H9 (cell line): ENCODE measurements around the gene PRMT2. TPM values are rescaled to one million over a fixed set of nuclear protein-coding genes. Genes with fewer than 3 reads are reported as not detected.

Experiments
- DNase-seq: peaks from one replicate; pipeline ENCODE4 v3.0.0-alpha.2; 2017
- H2AFZ ChIP-seq: one replicate; pipeline ENCODE4 v1.6.1; 2013; ENCODE audit warnings: mild to moderate bottlenecking, low read length, control low read depth, moderate library complexity
- H2AK5ac ChIP-seq: 2 replicates; pipeline ENCODE4 v1.6.1; 2013; ENCODE audit warnings: low read length, control low read depth, mixed read lengths; ENCODE audit not compliant: insufficient read length
- H2BK120ac ChIP-seq: one replicate; pipeline ENCODE4 v1.6.1; 2013; ENCODE audit warnings: low read depth, mild to moderate bottlenecking, low read length, control low read depth, inconsistent platforms; ENCODE audit not compliant: poor library complexity, severe bottlenecking
- H2BK12ac ChIP-seq: 2 replicates; pipeline ENCODE4 v1.6.1; 2013; ENCODE audit warnings: low read length, control low read depth, mixed read lengths, low read depth; ENCODE audit not compliant: insufficient read length
- H2BK15ac ChIP-seq: 2 replicates; pipeline ENCODE4 v1.6.1; 2013; ENCODE audit warnings: low read depth, low read length, control low read depth
- H2BK20ac ChIP-seq: one replicate; pipeline ENCODE4 v1.6.1; 2013; ENCODE audit warnings: low read depth, mild to moderate bottlenecking, low read length, control low read depth, inconsistent platforms; ENCODE audit not compliant: poor library complexity, severe bottlenecking
- H2BK5ac ChIP-seq: 2 replicates; pipeline ENCODE4 v1.6.1; 2013; ENCODE audit warnings: low read length, control low read depth, mixed read lengths; ENCODE audit not compliant: insufficient read length
- H3K14ac ChIP-seq: 2 replicates; pipeline ENCODE4 v1.6.1; 2013; ENCODE audit warnings: low read length, control low read depth; ENCODE audit not compliant: insufficient read depth
- H3K18ac ChIP-seq: 2 replicates; pipeline ENCODE4 v1.6.1; 2013; ENCODE audit warnings: low read depth, mild to moderate bottlenecking, mixed read lengths, low read length, control low read depth; ENCODE audit not compliant: insufficient read length
- H3K23ac ChIP-seq: 2 replicates; pipeline ENCODE4 v1.6.1; 2013; ENCODE audit warnings: low read length, control low read depth, mixed read lengths, low read depth; ENCODE audit not compliant: insufficient read length
- H3K23me2 ChIP-seq: 2 replicates; pipeline ENCODE4 v1.6.1; 2013; ENCODE audit warnings: low read depth, mild to moderate bottlenecking, mixed read lengths, low read length, control low read depth; ENCODE audit not compliant: insufficient read length, poor library complexity, severe bottlenecking
- H3K27ac ChIP-seq: 2 replicates; pipeline ENCODE4 v1.5.1; 2013; ENCODE audit warnings: low read length, control low read depth, mixed read lengths, low read depth; ENCODE audit not compliant: insufficient read length
- H3K27me3 ChIP-seq: 2 replicates; pipeline ENCODE4 v1.6.1; 2013; ENCODE audit warnings: low read length, control low read depth, inconsistent platforms; ENCODE audit not compliant: insufficient read depth
- H3K4ac ChIP-seq: 2 replicates; pipeline ENCODE4 v1.6.1; 2013; ENCODE audit warnings: low read depth, mild to moderate bottlenecking, control low read depth, inconsistent platforms, low read length, moderate library complexity
- H3K4me1 ChIP-seq: 2 replicates; pipeline ENCODE4 v1.6.1; 2013; ENCODE audit warnings: low read length, control low read depth, inconsistent platforms; ENCODE audit not compliant: insufficient read depth
- H3K4me2 ChIP-seq: 2 replicates; pipeline ENCODE4 v1.6.1; 2013; ENCODE audit warnings: low read length, control low read depth, mixed read lengths; ENCODE audit not compliant: insufficient read length, insufficient read depth
- H3K56ac ChIP-seq: 2 replicates; pipeline ENCODE4 v1.6.1; 2013; ENCODE audit warnings: low read depth, mild to moderate bottlenecking, mixed read lengths, low read length, control low read depth; ENCODE audit not compliant: insufficient read length
- H3K79me1 ChIP-seq: 2 replicates; pipeline ENCODE4 v1.6.1; 2013; ENCODE audit warnings: low read depth, mild to moderate bottlenecking, moderate library complexity, low read length, control low read depth, inconsistent platforms; ENCODE audit not compliant: insufficient read depth, poor library complexity, severe bottlenecking
- H3K79me2 ChIP-seq: 2 replicates; pipeline ENCODE4 v1.6.1; 2013; ENCODE audit warnings: low read length, control low read depth, inconsistent platforms; ENCODE audit not compliant: insufficient read depth
- H3K9ac ChIP-seq: 2 replicates; pipeline ENCODE4 v1.6.1; 2013; ENCODE audit warnings: low read length, control low read depth, mixed read lengths; ENCODE audit not compliant: insufficient read length; ENCODE audit errors: extremely low read depth
- H3K9me3 ChIP-seq: one replicate; pipeline ENCODE4 v1.6.1; 2013; ENCODE audit warnings: low read depth, low read length, inconsistent platforms; ENCODE audit not compliant: control insufficient read depth
- H3T11ph ChIP-seq: one replicate; pipeline ENCODE4 v1.6.1; 2013; ENCODE audit warnings: mild to moderate bottlenecking, low read length, control low read depth, inconsistent platforms
- H4K20me1 ChIP-seq: one replicate; pipeline ENCODE4 v1.6.1; 2013; ENCODE audit not compliant: control insufficient read depth, insufficient read length, insufficient read depth
- H4K5ac ChIP-seq: 2 replicates; pipeline ENCODE4 v1.6.1; 2013; ENCODE audit warnings: low read depth, mild to moderate bottlenecking, mixed read lengths, low read length, control low read depth; ENCODE audit not compliant: insufficient read length
- H4K8ac ChIP-seq: replicated peaks from 2 replicates; pipeline ENCODE4 v1.6.1; 2013; ENCODE audit warnings: low read length, control low read depth, mixed read lengths, low read depth; ENCODE audit not compliant: insufficient read length
- H4K91ac ChIP-seq: 2 replicates; pipeline ENCODE4 v1.6.1; 2013; ENCODE audit warnings: low read depth, mild to moderate bottlenecking, moderate library complexity, mixed read lengths, low read length, control low read depth; ENCODE audit not compliant: insufficient read length
- H3K27ac Mint-ChIP-seq, 3 experiments: 2 replicates in 2 of 3; 3 replicates in 1 of 3; pipeline ENCODE4 v1.8.0; 2020 to 2021; ENCODE audit warnings: mixed read lengths in 3 of 3, mild to moderate bottlenecking in 1 of 3, moderate library complexity in 1 of 3
- H3K27me3 Mint-ChIP-seq: 2 replicates; pipeline ENCODE4 v1.8.0; 2021; ENCODE audit warnings: low read depth, mild to moderate bottlenecking, moderate library complexity, mixed read lengths
- H3K36me3 Mint-ChIP-seq, 3 experiments: 2 replicates in 2 of 3; 3 replicates in 1 of 3; pipeline ENCODE4 v1.8.0; 2020 to 2021; ENCODE audit warnings: low read depth in 3 of 3, mixed read lengths in 3 of 3; ENCODE audit not compliant: insufficient read depth in 1 of 3
- H3K4me1 Mint-ChIP-seq, 2 experiments: 2 replicates each; pipeline ENCODE4 v1.8.0; 2020; ENCODE audit warnings: mixed read lengths in 2 of 2
- H3K4me3 Mint-ChIP-seq, 2 experiments: 2 replicates in 1 of 2; 3 replicates in 1 of 2; pipeline ENCODE4 v1.8.0; 2020 to 2021; ENCODE audit warnings: mild to moderate bottlenecking in 2 of 2, mixed read lengths in 2 of 2, moderate library complexity in 1 of 2
- H3K9me3 Mint-ChIP-seq, 2 experiments: 2 replicates in 1 of 2; 3 replicates in 1 of 2; pipeline ENCODE4 v1.8.0; 2020; ENCODE audit warnings: mild to moderate bottlenecking in 2 of 2, mixed read lengths in 2 of 2, moderate library complexity in 1 of 2
- WGBS: extraction: QIAGEN DNeasy Blood & Tissue Kit; methylation state at CpG from one replicate; pipeline ENCODE4 v1.1.7; 2013; ENCODE audit warnings: missing lambda C conversion rate, low lambda C conversion rate, mixed read lengths; ENCODE audit not compliant: insufficient read length; ENCODE audit errors: extremely low coverage; 5-methylcytosine and 5-hydroxymethylcytosine counted together
- total RNA-seq: library from RNA; stranded (reverse); gene quantifications from 2 replicates; pipeline ENCODE4 v1.2.1, GENCODE V29; 2021
- TF ChIP-seq, protein P1 (sequence below): fragments of 200-600 bp; sonication (generic); conservative IDR thresholded peaks from 3 replicates; pipeline ENCODE4 v1.8.0; 2021; ENCODE audit warnings: antibody characterized with exemption, mild to moderate bottlenecking

The PRMT2 gene
- total RNA-seq, 1 experiment from 2014 or later = 53.7 TPM

DNA sequence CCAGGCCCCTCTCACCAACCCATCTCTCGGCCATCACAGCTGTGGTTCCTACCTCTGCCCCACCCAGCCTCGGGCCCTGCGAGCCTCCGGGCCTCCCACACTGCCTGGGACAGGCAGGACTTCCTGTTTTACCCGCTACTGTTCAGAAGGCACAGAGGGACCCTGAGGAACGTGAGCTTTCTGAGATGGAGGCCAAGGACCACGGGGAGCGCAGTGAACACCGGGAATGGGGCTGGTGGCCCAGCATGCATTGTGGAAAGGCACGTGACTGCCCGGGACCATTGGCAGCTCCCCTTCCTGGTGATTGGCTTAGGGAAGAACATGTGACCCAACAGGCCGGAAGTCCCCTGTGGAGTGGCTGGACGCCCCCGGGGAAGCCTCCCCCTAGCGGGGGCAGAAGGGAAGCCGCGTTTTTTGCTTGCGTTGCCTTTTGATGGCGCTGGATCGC is 37.6 kb upstream of the PRMT2 start:
- no peak overlapping the region for H3K18ac ChIP-seq
- no peak for DNase-seq
- no peak overlapping the region for H3K4me3 Mint-ChIP-seq
- no peak overlapping the region for H3K23ac ChIP-seq
- H3K4me2 ChIP-seq = no peak overlapping the region
- WGBS = no CpG with 5 or more reads among the region's 20 CpGs
- H3K36me3 Mint-ChIP-seq = peaks cover 6 to 15% (median 14%) of the 10 kb centered on the region in 3 experiments
- no peak overlapping the region for H4K8ac ChIP-seq
- no peak overlapping the region for H3K14ac ChIP-seq
- no peaks in the 10 kb centered on the region for H3K23me2 ChIP-seq
- H2AFZ ChIP-seq = no peak overlapping the region
- no peak overlapping the region for H3K27ac ChIP-seq
- no peak overlapping the region for H2BK5ac ChIP-seq
- H2AK5ac ChIP-seq = no peak overlapping the region
- no peak overlapping the region for H3K9ac ChIP-seq
- H2BK15ac ChIP-seq = no peak overlapping the region
- no peak overlapping the region for H3T11ph ChIP-seq
- TF ChIP-seq, protein P1, sequence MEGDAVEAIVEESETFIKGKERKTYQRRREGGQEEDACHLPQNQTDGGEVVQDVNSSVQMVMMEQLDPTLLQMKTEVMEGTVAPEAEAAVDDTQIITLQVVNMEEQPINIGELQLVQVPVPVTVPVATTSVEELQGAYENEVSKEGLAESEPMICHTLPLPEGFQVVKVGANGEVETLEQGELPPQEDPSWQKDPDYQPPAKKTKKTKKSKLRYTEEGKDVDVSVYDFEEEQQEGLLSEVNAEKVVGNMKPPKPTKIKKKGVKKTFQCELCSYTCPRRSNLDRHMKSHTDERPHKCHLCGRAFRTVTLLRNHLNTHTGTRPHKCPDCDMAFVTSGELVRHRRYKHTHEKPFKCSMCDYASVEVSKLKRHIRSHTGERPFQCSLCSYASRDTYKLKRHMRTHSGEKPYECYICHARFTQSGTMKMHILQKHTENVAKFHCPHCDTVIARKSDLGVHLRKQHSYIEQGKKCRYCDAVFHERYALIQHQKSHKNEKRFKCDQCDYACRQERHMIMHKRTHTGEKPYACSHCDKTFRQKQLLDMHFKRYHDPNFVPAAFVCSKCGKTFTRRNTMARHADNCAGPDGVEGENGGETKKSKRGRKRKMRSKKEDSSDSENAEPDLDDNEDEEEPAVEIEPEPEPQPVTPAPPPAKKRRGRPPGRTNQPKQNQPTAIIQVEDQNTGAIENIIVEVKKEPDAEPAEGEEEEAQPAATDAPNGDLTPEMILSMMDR = no peak
- no peaks in the 10 kb centered on the region for H4K20me1 ChIP-seq
- H4K5ac ChIP-seq = no peak overlapping the region
- peaks cover 3% of the 10 kb centered on the region; the same call in 1 of the 2 replicates for H3K27me3 Mint-ChIP-seq
- H2BK20ac ChIP-seq = no peak overlapping the region
- H3K56ac ChIP-seq = no peak overlapping the region
- H2BK12ac ChIP-seq = no peak overlapping the region
- H3K27me3 ChIP-seq = no peaks in the 10 kb centered on the region; the same call in 1 of the 2 replicates
- H3K4ac ChIP-seq = no peak overlapping the region
- no peak overlapping the region for H3K27ac Mint-ChIP-seq
- H3K9me3 Mint-ChIP-seq = peaks cover 18 to 21% of the 10 kb centered on the region in 2 experiments
- H3K4me1 Mint-ChIP-seq = peaks cover 4 to 7% of the 10 kb centered on the region in 2 experiments; a peak in 3 of 4 replicates
- no peak overlapping the region for H2BK120ac ChIP-seq
- no peaks in the 10 kb centered on the region for H3K79me1 ChIP-seq
- no peak overlapping the region for H4K91ac ChIP-seq
- no peaks in the 10 kb centered on the region for H3K4me1 ChIP-seq
- H3K79me2 ChIP-seq = no peaks in the 10 kb centered on the region
- H3K9me3 ChIP-seq = peaks cover 19% of the 10 kb centered on the region
